Subcutaneous adipose tissue (tissue), 4 donors: Measurements from ENCODE around the gene C7orf25. TPM values are rescaled to one million over a fixed set of nuclear protein-coding genes. Genes with fewer than 3 reads are reported as not detected.

Experiments
- total RNA-seq, 4 donors: library from RNA; depleted of rRNA; stranded (reverse); fragments of >200 nt; gene quantifications; one replicate each; pipeline ENCODE4 v1.1.0, GENCODE V29; 2016
- TF ChIP-seq, protein P1 (sequence below): fragments of 450-650 bp; IDR thresholded peaks from one replicate; pipeline ENCODE4 v1.5.1; 2016; ENCODE audit warnings: low read depth, mild to moderate bottlenecking, control low read depth, antibody characterized with exemption, moderate library complexity

The C7orf25 gene
- total RNA-seq, 4 donors from 2014 or later: 8.8 to 15.1 (median 12.1) TPM

DNA sequence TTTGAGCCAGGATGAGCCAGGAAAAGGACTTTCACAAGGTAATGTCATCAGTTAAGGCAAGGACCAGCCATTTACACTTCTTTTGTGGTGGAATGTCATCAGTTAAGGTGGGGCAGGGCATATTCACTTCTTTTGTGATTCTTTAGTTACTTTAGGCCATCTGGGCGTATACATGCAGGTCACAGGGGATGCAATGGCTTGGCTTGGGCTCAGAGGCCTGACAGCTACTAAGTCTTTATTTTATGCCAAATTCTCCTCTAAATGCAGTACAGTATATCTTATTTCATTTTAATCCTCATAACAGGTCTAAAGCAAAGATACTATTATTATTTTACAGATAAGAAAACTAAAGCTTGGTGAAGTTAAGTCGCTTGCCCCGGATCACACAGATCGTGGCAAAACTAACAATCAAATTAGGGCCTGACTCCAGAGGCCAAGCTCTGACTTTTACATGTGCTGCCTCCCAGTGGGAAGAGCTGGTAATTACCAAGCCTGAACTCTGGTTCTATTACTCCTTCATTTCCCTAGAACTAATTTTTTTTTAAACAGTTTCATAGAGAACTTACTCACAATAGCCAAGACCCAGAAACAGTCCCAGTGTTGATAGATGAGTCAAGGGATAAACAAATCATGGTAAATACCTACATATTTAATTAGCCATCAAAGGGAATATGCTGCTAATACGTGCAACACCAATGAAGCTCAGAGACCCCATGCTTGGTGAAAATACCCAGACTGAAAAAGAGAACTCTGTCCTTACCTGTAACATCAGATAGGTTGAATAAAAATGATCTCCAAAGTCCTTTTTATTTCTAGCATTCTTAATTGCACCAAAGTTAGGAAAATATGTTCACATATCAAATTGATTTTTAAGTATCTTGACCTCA, 35.4 kb downstream of the C7orf25 start:
- TF ChIP-seq, protein P1, sequence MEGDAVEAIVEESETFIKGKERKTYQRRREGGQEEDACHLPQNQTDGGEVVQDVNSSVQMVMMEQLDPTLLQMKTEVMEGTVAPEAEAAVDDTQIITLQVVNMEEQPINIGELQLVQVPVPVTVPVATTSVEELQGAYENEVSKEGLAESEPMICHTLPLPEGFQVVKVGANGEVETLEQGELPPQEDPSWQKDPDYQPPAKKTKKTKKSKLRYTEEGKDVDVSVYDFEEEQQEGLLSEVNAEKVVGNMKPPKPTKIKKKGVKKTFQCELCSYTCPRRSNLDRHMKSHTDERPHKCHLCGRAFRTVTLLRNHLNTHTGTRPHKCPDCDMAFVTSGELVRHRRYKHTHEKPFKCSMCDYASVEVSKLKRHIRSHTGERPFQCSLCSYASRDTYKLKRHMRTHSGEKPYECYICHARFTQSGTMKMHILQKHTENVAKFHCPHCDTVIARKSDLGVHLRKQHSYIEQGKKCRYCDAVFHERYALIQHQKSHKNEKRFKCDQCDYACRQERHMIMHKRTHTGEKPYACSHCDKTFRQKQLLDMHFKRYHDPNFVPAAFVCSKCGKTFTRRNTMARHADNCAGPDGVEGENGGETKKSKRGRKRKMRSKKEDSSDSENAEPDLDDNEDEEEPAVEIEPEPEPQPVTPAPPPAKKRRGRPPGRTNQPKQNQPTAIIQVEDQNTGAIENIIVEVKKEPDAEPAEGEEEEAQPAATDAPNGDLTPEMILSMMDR: no peak

DNA sequence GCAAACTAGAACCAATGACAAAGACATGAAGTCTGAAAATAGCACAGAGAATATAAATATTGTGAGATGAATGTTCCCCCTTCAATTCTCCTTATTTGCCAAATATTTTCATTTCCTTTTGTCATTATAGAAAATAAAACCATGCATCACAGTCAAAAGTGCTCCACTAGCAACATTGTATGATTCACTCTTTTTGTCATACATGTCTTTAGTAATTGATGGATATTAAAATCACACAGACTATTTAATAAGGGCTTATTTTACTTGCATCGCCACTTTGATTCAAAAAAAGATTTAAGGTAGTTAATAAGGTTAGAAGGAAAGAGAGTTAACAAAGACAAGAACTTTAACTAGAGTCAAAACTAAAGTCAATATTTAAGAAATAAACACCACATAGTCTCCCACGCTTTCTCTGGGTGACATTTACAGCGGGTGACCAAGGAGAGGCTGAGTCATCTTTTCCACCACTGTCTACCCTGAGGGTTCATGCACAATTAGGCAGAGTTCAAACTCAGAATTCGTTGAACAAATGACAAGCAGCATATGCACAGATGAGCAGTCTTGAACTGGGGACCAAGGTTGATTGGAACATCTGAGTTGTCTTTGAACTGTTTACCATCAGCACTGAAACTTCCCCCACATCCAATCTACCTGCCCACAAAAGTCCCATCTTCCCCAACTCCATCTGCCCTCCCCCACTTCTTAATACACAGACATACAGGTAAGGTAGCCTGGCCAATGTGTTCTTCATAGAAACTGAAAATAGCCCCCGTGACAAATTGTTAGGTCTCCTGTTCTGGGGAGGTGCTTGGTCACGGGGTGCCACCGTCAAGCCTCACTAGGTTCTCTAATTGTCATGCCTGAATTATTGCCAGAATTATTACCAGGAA, 42.5 kb downstream of the C7orf25 start:
- TF ChIP-seq, protein P1: no peak

DNA sequence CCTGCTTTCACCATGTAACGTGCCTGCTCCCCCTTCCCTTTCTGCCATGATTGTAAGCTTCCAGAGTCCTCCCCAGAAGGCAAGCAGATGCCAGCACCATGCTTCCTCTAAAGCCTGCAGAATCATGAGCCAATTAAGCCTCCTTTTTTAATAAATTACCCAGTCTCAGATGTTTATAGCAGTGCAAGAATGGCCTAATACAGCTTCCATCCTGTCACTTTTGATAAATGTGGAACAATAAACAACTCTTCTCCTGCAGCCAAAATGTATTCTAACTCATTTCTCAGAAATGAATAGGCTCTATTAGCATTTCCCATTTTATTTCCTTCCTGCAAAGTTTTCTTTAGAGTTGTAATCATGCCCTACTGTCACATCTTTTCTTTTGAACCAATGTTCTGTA, 43.4 kb downstream of the C7orf25 start:
- TF ChIP-seq, protein P1: no peak

Other genes starting within 250 kb of the C7orf25 start
- gene PSMA2, start 20.1 kb upstream of the C7orf25 start, total RNA-seq: 100 to 1,000 TPM in 1 of 4 donors, 10 to 100 TPM in 3; 52.0 to 136 (median 63.6) TPM
- gene MRPL32, start 20.3 kb upstream of the C7orf25 start, total RNA-seq: 100 to 1,000 TPM in 1 of 4 donors, 10 to 100 TPM in 3; 48.7 to 111 (median 54.0) TPM
- gene HECW1, start 200.6 kb upstream of the C7orf25 start, total RNA-seq: 1 to 10 TPM in 2 of 4 donors, under 1 TPM in 2; 0.38 to 2.2 (median 0.80) TPM